PC-9 (cell line): ENCODE measurements around the gene SLC41A3. TPM values are rescaled to one million over a fixed set of nuclear protein-coding genes. Genes with fewer than 3 reads are reported as not detected.

Experiments used
- BruUV-seq: library from RNA; stranded (reverse); fragments of 400-500 nt; replicated peaks from 2 replicates; lab custom pipeline; 2021; lab: Mats Ljungman, UMichigan
- CTCF ChIA-PET: fragments of 300-600 bp; sonication (Branson Sonifier 250); formaldehyde crosslinking; loops from one replicate; lab custom pipeline; 2022; ENCODE audit warnings: antibody characterized with exemption; lab: Charles Lee
- POLR2A ChIA-PET: fragments of 300-600 bp; sonication (Branson Sonifier 250); formaldehyde crosslinking; loops from one replicate; lab custom pipeline; 2022; ENCODE audit warnings: antibody characterized with exemption; ENCODE audit not compliant: unreplicated experiment; lab: Charles Lee
- DNase-seq, 2 experiments: peaks; one replicate each; pipeline versions ENCODE4 v3.0.0 to v3.0.0-alpha.2; 2015 to 2022; ENCODE audit warnings: mixed read lengths in 1 of 2
- H2AFZ ChIP-seq: fragments of 200-600 bp; sonication (generic); 2 replicates; pipeline ENCODE4 v1.8.1; 2017; ENCODE audit warnings: antibody characterized with exemption
- H3F3A ChIP-seq: fragments of 200-600 bp; sonication (generic); 2 replicates; pipeline ENCODE4 v1.8.1; 2017; ENCODE audit warnings: antibody characterized with exemption, mild to moderate bottlenecking, low read depth; ENCODE audit not compliant: insufficient read depth
- H3K27ac ChIP-seq: fragments of 200-600 bp; sonication (generic); 2 replicates; pipeline ENCODE4 v1.6.1; 2016; ENCODE audit warnings: mixed run types
- H3K27me3 ChIP-seq: fragments of 200-600 bp; sonication (generic); 2 replicates; pipeline ENCODE4 v1.6.1; 2016; ENCODE audit warnings: low read depth, mixed run types; ENCODE audit not compliant: insufficient read depth
- H3K36me3 ChIP-seq: fragments of 200-600 bp; sonication (generic); 2 replicates; pipeline ENCODE4 v1.6.1; 2016; ENCODE audit warnings: low read depth, mixed run types
- H3K4me1 ChIP-seq: fragments of 200-600 bp; sonication (generic); replicated peaks from 2 replicates; pipeline ENCODE4 v1.6.1; 2016; ENCODE audit warnings: mixed run types; ENCODE audit not compliant: insufficient read depth
- H3K4me2 ChIP-seq: fragments of 200-600 bp; sonication (generic); 2 replicates; pipeline ENCODE4 v1.6.1; 2017; ENCODE audit warnings: mixed run types
- H3K4me3 ChIP-seq: fragments of 200-600 bp; sonication (generic); 2 replicates; pipeline ENCODE4 v1.6.1; 2016; ENCODE audit warnings: mixed run types
- H3K79me2 ChIP-seq: fragments of 200-600 bp; sonication (generic); 2 replicates; pipeline ENCODE4 v1.6.1; 2017; ENCODE audit warnings: low read depth, mixed run types
- H3K9me2 ChIP-seq: fragments of 200-600 bp; sonication (generic); 2 replicates; pipeline ENCODE4 v1.8.1; 2017; ENCODE audit warnings: mild to moderate bottlenecking; ENCODE audit not compliant: insufficient read depth
- H3K9me3 ChIP-seq: fragments of 200-600 bp; sonication (generic); 2 replicates; pipeline ENCODE4 v1.8.1; 2016; ENCODE audit warnings: low read depth; ENCODE audit not compliant: insufficient read depth
- H4K20me1 ChIP-seq: fragments of 200-600 bp; sonication (generic); 2 replicates; pipeline ENCODE4 v1.8.1; 2017; ENCODE audit not compliant: insufficient read depth
- EZH2 ChIP-seq: fragments of 200-600 bp; sonication (generic); IDR thresholded peaks from 2 replicates; pipeline ENCODE4 v1.8.0; 2017; ENCODE audit warnings: antibody characterized with exemption, low read depth
- intact Hi-C: fragments of 100-400 bp; cut with micrococcal nuclease; formaldehyde crosslinking; loops from one replicate; pipeline ENCODE4 v1.10.0; 2022; ENCODE audit not compliant: unreplicated experiment
- total RNA-seq: library from RNA; stranded (reverse); gene quantifications from 2 replicates; pipeline ENCODE4 v1.2.3, GENCODE V29; 2021
- TF ChIP-seq, protein P1 (sequence below): fragments of 200-600 bp; sonication (generic); conservative IDR thresholded peaks from 2 replicates; pipeline ENCODE4 v1.6.1; 2017; ENCODE audit warnings: mixed run types, antibody characterized with exemption, mild to moderate bottlenecking, moderate library complexity

SLC41A3 gene
- total RNA-seq, 1 experiment from 2014 or later = 67.0 TPM

DNA sequence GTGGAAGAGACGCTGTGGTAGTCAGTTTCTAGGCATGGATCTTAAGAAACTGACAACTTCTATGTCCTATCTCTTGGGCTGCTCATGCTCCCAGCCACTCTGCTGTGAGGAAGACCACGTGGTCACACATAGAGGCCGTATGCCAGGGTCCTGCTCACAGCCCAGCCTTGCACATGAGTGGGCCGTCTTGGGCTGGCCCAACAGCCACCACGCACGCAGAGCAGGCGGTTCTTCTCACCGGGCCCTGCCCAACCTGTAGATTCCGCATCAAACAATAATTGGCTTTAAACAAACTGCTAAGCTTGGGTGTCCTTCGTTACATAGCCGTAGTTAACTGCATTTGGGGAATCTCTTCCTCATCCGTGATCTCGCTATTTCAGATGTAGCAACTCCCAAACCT, 26.0 kb downstream of the SLC41A3 start:
- H4K20me1 ChIP-seq = no peaks in the 10 kb centered on the region
- H2AFZ ChIP-seq = no peak overlapping the region
- TSS peak; percentile 29 for BruUV-seq
- H3K4me1 ChIP-seq = peaks cover 9% of the 10 kb centered on the region; the same call in 1 of the 2 replicates
- intact Hi-C loops = loop anchor here (1.0 kb wide), 1 partner anchor 23 kb away; no protein-coding TSS in a partner anchor
- H3K36me3 ChIP-seq = no peaks in the 10 kb centered on the region
- H3K79me2 ChIP-seq = no peaks in the 10 kb centered on the region
- no peaks in the 10 kb centered on the region for H3K9me2 ChIP-seq
- H3K4me3 ChIP-seq = no peak overlapping the region
- DNase-seq = no peak
- H3K9me3 ChIP-seq = no peaks in the 10 kb centered on the region
- CTCF ChIA-PET = interaction anchor here (0.6 kb wide), 1 partner anchor 43 kb away, joined by 3 read pairs; no protein-coding TSS in a partner anchor
- no peaks in the 10 kb centered on the region for H3F3A ChIP-seq
- POLR2A ChIA-PET = interaction anchor here (0.6 kb wide), 1 partner anchor 21 kb away, joined by 3 read pairs; no protein-coding TSS in a partner anchor
- no peak overlapping the region for H3K27ac ChIP-seq
- TF ChIP-seq, protein P1, sequence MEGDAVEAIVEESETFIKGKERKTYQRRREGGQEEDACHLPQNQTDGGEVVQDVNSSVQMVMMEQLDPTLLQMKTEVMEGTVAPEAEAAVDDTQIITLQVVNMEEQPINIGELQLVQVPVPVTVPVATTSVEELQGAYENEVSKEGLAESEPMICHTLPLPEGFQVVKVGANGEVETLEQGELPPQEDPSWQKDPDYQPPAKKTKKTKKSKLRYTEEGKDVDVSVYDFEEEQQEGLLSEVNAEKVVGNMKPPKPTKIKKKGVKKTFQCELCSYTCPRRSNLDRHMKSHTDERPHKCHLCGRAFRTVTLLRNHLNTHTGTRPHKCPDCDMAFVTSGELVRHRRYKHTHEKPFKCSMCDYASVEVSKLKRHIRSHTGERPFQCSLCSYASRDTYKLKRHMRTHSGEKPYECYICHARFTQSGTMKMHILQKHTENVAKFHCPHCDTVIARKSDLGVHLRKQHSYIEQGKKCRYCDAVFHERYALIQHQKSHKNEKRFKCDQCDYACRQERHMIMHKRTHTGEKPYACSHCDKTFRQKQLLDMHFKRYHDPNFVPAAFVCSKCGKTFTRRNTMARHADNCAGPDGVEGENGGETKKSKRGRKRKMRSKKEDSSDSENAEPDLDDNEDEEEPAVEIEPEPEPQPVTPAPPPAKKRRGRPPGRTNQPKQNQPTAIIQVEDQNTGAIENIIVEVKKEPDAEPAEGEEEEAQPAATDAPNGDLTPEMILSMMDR = no peak
- TF ChIP-seq EZH2 = no peak
- no peaks in the 10 kb centered on the region for H3K27me3 ChIP-seq
- no peak overlapping the region for H3K4me2 ChIP-seq

DNA sequence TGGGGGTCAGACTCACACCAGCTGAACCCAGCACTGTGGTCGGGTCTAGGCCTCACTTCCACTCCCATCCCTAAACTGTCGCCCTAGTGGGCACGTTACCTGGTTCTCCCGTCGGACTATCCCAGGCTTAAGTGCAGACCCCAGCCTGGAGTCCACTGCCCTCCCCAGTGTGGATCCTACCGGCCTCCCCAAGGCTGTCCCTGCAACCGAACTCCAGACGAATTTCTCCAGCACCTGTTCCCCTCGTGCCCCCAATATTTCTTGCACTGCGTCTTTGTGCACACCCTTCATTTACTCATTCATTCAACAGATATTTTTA, 26.5 kb downstream of the SLC41A3 start:
- POLR2A ChIA-PET = interaction anchor here (0.6 to 0.7 kb wide), 2 partner anchors 26 to 150 kb away, joined by 3 to 4 read pairs; no protein-coding TSS in a partner anchor
- BruUV-seq = no TSS peak
- Histone ChIP-seq H3K4me2 (no peak overlapping the region), H3K4me3 (no peak overlapping the region), H3K79me2 (no peaks in the 10 kb centered on the region), H3K36me3 (no peaks in the 10 kb centered on the region), H4K20me1 (no peaks in the 10 kb centered on the region), H3K9me3 (no peaks in the 10 kb centered on the region), H2AFZ (no peak overlapping the region), H3K4me1 (peaks cover 9% of the 10 kb centered on the region; the same call in 1 of the 2 replicates), H3F3A (no peaks in the 10 kb centered on the region), H3K27ac (no peak overlapping the region), H3K27me3 (no peaks in the 10 kb centered on the region), H3K9me2 (no peaks in the 10 kb centered on the region)
- CTCF ChIA-PET = no interaction called here
- intact Hi-C loops = loop anchor here (1.0 kb wide), 1 partner anchor 24 kb away; no protein-coding TSS in a partner anchor
- TF ChIP-seq, protein P1 = no peak
- no peak for TF ChIP-seq EZH2
- no peak for DNase-seq

DNA sequence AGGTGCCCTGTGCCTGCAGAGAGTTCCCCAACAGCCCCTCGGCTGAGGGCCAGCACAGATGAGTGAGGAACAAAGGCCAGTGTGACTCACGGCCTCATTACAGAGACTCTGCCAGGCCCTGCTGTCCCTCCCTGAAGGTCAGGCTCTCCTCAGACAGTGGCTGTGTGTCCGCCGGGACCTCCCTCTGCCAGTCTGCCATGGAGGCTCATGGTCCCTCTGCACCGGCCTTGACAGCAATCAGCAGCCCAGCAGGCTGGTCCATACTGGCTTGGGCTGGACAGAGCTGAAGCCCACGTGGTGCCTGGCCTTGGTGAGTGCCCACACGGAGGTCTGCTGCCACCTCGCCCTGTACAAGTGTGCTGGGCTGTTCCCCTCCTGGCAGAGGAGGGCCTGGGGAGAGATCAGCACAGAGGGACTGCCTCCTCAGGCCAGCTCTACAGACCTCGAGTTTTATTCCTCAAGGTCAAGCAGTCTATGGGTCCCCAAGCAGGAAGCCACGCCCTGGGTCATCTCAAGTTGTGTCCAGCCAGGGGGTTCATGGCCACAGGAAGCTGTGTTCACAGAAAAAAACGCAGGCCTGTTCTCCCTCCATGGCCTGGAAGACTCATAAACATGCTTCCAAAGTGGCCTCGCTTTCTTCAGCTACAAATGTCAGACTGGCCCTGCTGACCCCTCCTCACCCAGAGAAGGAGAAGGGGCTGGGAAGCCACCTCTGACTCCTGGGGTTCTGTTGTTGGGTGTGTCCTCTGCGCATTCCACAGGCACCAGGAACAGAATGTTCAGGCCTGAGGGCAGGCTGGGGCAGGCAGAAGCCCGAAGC, 27.0 kb downstream of the SLC41A3 start:
- H3F3A ChIP-seq = no peaks in the 10 kb centered on the region
- H3K4me3 ChIP-seq = no peak overlapping the region
- no peaks in the 10 kb centered on the region for H3K36me3 ChIP-seq
- no peaks in the 10 kb centered on the region for H3K9me2 ChIP-seq
- TF ChIP-seq EZH2 = no peak
- TF ChIP-seq, protein P1 = no peak
- intact Hi-C loops = loop anchor here (1.0 kb wide), 1 partner anchor 24 kb away; no protein-coding TSS in a partner anchor
- 0 out of 2 replicates have a peak overlapping the region, but pooled peaks have one; percentile 18 for H3K4me2 ChIP-seq
- BruUV-seq = TSS peak; percentile 45
- H3K27me3 ChIP-seq = no peaks in the 10 kb centered on the region
- H3K4me1 ChIP-seq = peaks cover 9% of the 10 kb centered on the region; the same call in 1 of the 2 replicates
- H3K79me2 ChIP-seq = no peaks in the 10 kb centered on the region
- no peaks in the 10 kb centered on the region for H3K9me3 ChIP-seq
- no peaks in the 10 kb centered on the region for H4K20me1 ChIP-seq
- ChIA-PET CTCF (interaction anchor here (0.6 kb wide), 1 partner anchor 24 kb away, joined by 3 read pairs; no protein-coding TSS in a partner anchor), POLR2A (interaction anchor here (0.6 to 0.7 kb wide), 2 partner anchors 26 to 151 kb away, joined by 3 to 4 read pairs; no protein-coding TSS in a partner anchor)
- H3K27ac ChIP-seq = no peak overlapping the region
- peak in 1 of 2 experiments; percentile 81 for DNase-seq
- H2AFZ ChIP-seq = no peak overlapping the region
